GM23248 (cell line): ENCODE measurements around the gene PRR12.

Experiments used
- EZH2 ChIP-seq: fragments of 200-600 bp; sonication (generic); IDR thresholded peaks from 2 replicates; pipeline ENCODE4 v1.6.1; 2018; ENCODE audit warnings: antibody characterized with exemption, mild to moderate bottlenecking; ENCODE audit not compliant: insufficient read depth, poor library complexity, severe bottlenecking
- EZH2phosphoT487 ChIP-seq: fragments of 200-600 bp; sonication (generic); IDR thresholded peaks from 2 replicates; pipeline ENCODE4 v1.6.1; 2018; ENCODE audit warnings: antibody characterized with exemption, moderate library complexity, mild to moderate bottlenecking, low read depth; ENCODE audit not compliant: insufficient read depth

- TF ChIP-seq EZH2 (no peak), EZH2phosphoT487 (no peak)
Measured at GRCh38 chr19:49645995-49646394, 55.0 kb downstream of the PRR12 start.
